Mammary epithelial cell (primary cell): ENCODE measurements around the gene TOB1.

Experiments
- EZH2 ChIP-seq: IDR thresholded peaks from 2 replicates; pipeline ENCODE4 v1.6.1; 2012; ENCODE audit warnings: low read length, inconsistent platforms, borderline replicate concordance
- TF ChIP-seq, protein P1 (sequence below), 2 donors: IDR thresholded peaks in 1 of 2; conservative IDR thresholded peaks in 1 of 2; 2 replicates each; pipeline ENCODE4 v1.5.1; 2011 to 2012; ENCODE audit warnings: inconsistent platforms in 2 of 2, low read length in 2 of 2, mild to moderate bottlenecking in 2 of 2, control low read depth in 1 of 2, low read depth in 1 of 2; ENCODE audit not compliant: insufficient read depth in 1 of 2; ENCODE audit errors: extremely low read depth in 1 of 2

DNA sequence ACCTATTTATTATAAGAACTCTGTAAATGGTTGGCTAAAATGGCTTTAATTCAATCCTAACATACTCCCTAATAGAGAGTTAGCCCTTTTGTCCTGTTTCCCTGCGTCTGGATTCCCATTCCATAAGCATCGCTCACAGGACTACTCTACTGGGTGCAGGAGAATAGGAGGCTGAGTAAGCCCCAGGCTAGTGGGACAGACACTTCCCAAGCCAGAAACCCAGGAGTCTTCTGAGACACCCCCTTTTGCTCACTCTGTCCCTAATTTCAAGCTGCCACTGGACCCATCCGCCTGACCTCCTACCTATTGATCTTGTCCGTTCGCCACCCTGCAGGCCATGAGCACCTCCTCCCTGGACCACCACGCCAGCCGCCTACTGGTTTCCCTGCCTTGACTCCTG, 16.7 kb upstream of the TOB1 start:
- TF ChIP-seq, protein P1, sequence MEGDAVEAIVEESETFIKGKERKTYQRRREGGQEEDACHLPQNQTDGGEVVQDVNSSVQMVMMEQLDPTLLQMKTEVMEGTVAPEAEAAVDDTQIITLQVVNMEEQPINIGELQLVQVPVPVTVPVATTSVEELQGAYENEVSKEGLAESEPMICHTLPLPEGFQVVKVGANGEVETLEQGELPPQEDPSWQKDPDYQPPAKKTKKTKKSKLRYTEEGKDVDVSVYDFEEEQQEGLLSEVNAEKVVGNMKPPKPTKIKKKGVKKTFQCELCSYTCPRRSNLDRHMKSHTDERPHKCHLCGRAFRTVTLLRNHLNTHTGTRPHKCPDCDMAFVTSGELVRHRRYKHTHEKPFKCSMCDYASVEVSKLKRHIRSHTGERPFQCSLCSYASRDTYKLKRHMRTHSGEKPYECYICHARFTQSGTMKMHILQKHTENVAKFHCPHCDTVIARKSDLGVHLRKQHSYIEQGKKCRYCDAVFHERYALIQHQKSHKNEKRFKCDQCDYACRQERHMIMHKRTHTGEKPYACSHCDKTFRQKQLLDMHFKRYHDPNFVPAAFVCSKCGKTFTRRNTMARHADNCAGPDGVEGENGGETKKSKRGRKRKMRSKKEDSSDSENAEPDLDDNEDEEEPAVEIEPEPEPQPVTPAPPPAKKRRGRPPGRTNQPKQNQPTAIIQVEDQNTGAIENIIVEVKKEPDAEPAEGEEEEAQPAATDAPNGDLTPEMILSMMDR (conservative IDR thresholded peaks at IDR 0.05 in 1 of 2, IDR thresholded peaks at IDR 0.05 in 1 of 2; ENCODE audit: extremely low read depth in 1 of 2, insufficient read depth in 1 of 2, low read depth in 1 of 2, low read length in 2 of 2), result no peak
- no peak for TF ChIP-seq EZH2
